ACHN (cell line): Measurements from ENCODE around the gene ZC3H12A.
"Not testable (repeated sequence)": the region's sequence is repeated elsewhere in the genome, so short reads cannot be mapped to it uniquely, and the experiment has no call there.

Experiments used
- DNase-seq: peaks from one replicate; pipeline ENCODE4 v3.0.0-alpha.2; 2015
- in situ Hi-C: cut with HindIII; loops from 2 replicates; pipeline ENCODE4 v1.10.0; 2017; ENCODE audit warnings: low sequenced_read_pairs, low pct_ligation_motif_present, low pct_unique_long_range_greater_than_20kb

The ZC3H12A gene

GRCh38 chr1:37519613-37520012, 45.2 kb downstream of the ZC3H12A start:
- DNase-seq: no peak
- in situ Hi-C loops: no loop called here

GRCh38 chr1:37529888-37530287, 55.5 kb downstream of the ZC3H12A start:
- in situ Hi-C loops, DNase-seq: not testable (repeated sequence)

GRCh38 chr1:37532418-37533156, 58.2 kb downstream of the ZC3H12A start:
- in situ Hi-C loops, DNase-seq: not testable (repeated sequence)

- no peak for DNase-seq
- in situ Hi-C loops: no loop called here
These were observed 59.1 kb downstream of the ZC3H12A start for GRCh38 chr1:37533317-37534093.
